Keratinocyte (primary cell): ENCODE data around the gene RFC1.

ENCODE experiments used
- EZH2 ChIP-seq: IDR thresholded peaks from one replicate; pipeline ENCODE4 v1.6.1; 2012; ENCODE audit warnings: inconsistent platforms, mild to moderate bottlenecking, low read length, moderate library complexity
- TF ChIP-seq, protein P1 (sequence below), 3 experiments: IDR thresholded peaks in 1 of 3; conservative IDR thresholded peaks in 1 of 3; optimal IDR thresholded peaks in 1 of 3; 2 replicates in 2 of 3; 3 replicates in 1 of 3; pipeline versions ENCODE3 to v1.5.1; 2011; ENCODE audit warnings: low read length in 3 of 3, mild to moderate bottlenecking in 3 of 3, moderate library complexity in 2 of 3, control low read depth in 1 of 3, inconsistent platforms in 1 of 3; ENCODE audit not compliant: insufficient read depth in 2 of 3; ENCODE audit errors: extremely low read depth in 1 of 3

DNA sequence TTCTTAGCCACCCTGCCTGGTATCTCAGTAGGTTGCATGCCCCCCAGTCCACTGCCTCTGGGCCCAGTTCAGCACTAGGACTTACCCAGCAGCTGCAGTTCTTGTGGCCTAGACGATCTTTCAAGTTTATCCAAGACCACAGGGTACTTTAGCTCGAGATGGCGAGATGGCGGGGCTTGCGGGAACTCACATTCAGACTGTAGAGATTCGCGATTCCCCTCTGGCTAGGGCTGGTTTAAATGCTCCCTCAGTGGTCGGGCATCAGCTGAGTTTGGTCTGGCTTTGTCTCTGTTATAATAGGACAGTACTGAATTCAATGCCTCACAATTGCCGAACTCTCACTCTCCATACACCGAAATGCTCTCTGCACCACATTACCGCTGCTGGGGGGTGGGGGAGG is 18.4 kb upstream of the RFC1 start:
- TF ChIP-seq, protein P1, sequence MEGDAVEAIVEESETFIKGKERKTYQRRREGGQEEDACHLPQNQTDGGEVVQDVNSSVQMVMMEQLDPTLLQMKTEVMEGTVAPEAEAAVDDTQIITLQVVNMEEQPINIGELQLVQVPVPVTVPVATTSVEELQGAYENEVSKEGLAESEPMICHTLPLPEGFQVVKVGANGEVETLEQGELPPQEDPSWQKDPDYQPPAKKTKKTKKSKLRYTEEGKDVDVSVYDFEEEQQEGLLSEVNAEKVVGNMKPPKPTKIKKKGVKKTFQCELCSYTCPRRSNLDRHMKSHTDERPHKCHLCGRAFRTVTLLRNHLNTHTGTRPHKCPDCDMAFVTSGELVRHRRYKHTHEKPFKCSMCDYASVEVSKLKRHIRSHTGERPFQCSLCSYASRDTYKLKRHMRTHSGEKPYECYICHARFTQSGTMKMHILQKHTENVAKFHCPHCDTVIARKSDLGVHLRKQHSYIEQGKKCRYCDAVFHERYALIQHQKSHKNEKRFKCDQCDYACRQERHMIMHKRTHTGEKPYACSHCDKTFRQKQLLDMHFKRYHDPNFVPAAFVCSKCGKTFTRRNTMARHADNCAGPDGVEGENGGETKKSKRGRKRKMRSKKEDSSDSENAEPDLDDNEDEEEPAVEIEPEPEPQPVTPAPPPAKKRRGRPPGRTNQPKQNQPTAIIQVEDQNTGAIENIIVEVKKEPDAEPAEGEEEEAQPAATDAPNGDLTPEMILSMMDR (optimal IDR thresholded peaks at IDR 0.05 in 1 of 3, IDR thresholded peaks at IDR 0.05 in 1 of 3, conservative IDR thresholded peaks at IDR 0.05 in 1 of 3; ENCODE audit: extremely low read depth in 1 of 3, insufficient read depth in 2 of 3, low read length in 3 of 3): no peak
- TF ChIP-seq EZH2: no peak
